Mononuclear cell (primary cell): Measurements from ENCODE around the gene C9orf85. TPM values are rescaled to one million over a fixed set of nuclear protein-coding genes. Genes with fewer than 3 reads are reported as not detected.

Experiments used
- H3K27me3 ChIP-seq: 2 replicates; pipeline ENCODE4 v1.6.0; 2011; ENCODE audit warnings: low read length, control low read depth; ENCODE audit not compliant: insufficient read depth
- H3K4me1 ChIP-seq: 2 replicates; pipeline ENCODE4 v1.5.1; 2011; ENCODE audit warnings: mild to moderate bottlenecking, low read length, control low read depth; ENCODE audit not compliant: insufficient read depth
- H3K4me3 ChIP-seq: 2 replicates; pipeline ENCODE4 v1.5.1; 2011; ENCODE audit warnings: mild to moderate bottlenecking, low read length, moderate library complexity
- H3K9me3 ChIP-seq: 2 replicates; pipeline ENCODE4 v1.5.1; 2011; ENCODE audit warnings: low read depth, mild to moderate bottlenecking, control low read depth, low read length
- total RNA-seq: library from RNA; depleted of rRNA; stranded (reverse); fragments of >200 nt; gene quantifications from one replicate; pipeline ENCODE4 v1.2.3, GENCODE V29; 2012

The C9orf85 gene, protein sequence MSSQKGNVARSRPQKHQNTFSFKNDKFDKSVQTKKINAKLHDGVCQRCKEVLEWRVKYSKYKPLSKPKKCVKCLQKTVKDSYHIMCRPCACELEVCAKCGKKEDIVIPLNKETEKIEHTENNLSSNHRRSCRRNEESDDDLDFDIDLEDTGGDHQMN
- 7.0 TPM for total RNA-seq

GRCh38 chr9:71911061-71911907 lies at the start of gene C9orf85, which contains the start of gene ABHD17B:
Gene C9orf85 (plus strand): TSS chr9:71911639. CDS start chr9:71911735, 96 bp downstream.
Gene ABHD17B (minus strand): TSS chr9:71911193. CDS start chr9:71875080, 36,113 bp downstream.
- no peaks in the 10 kb centered on the region for H3K9me3 ChIP-seq
- H3K27me3 ChIP-seq: no peaks in the 10 kb centered on the region
- peak within 1 kb of the TSS; percentile 60 for H3K4me3 ChIP-seq
- peaks cover 34% of the 10 kb centered on the region for H3K4me1 ChIP-seq

DNA sequence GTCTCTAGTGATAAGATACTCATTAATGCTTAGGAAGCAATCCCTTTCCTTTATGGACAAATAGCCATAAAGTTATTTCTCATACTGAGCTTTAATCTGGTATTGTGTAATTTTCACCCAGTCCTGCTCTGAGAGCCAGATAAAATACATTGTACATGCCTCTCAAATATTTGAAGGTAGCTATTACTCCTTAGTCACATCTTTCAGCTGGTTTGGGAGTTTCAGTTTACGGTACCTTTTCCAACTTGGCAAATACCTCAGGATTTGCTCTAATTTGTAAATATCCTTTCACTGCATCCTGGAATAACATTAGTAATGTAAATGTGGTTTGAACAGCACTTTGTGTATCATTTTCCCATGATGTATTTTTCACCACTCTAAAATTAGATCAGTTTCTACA lies 47.8 kb upstream of the C9orf85 start:
- Histone ChIP-seq H3K9me3 (peaks cover 20% of the 10 kb centered on the region), H3K4me3 (no peak overlapping the region), H3K27me3 (no peaks in the 10 kb centered on the region), H3K4me1 (no peaks in the 10 kb centered on the region)

GRCh38 chr9:71875345-71875744 lies 36.1 kb upstream of the C9orf85 start:
- no peak overlapping the region for H3K4me3 ChIP-seq
- H3K27me3 ChIP-seq: no peaks in the 10 kb centered on the region
- H3K4me1 ChIP-seq: no peaks in the 10 kb centered on the region
- H3K9me3 ChIP-seq: peaks cover 25% of the 10 kb centered on the region

DNA sequence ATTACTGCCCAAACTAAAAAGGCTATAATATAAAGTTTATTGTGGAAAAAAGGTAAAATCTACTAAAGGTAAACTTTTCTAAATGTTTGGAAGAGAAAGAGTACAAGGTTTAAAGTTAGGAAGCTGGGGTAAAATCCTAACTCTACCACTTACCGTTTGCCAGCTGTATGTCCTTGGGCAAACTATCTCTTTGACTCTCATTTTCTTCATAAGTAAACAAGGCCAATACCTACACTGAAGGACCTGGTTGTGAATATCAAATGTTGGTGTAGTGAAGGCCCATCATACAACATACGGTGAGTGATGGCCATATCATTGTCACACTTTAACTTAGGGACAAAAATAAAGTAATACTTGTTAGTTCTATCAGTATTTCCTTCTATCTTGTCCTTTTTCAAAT lies 35.3 kb upstream of the C9orf85 start:
- no peak overlapping the region for H3K4me3 ChIP-seq
- no peaks in the 10 kb centered on the region for H3K27me3 ChIP-seq
- no peaks in the 10 kb centered on the region for H3K4me1 ChIP-seq
- peaks cover 32% of the 10 kb centered on the region for H3K9me3 ChIP-seq

- Histone ChIP-seq H3K9me3 (peaks cover 38% of the 10 kb centered on the region), H3K27me3 (no peaks in the 10 kb centered on the region), H3K4me3 (no peak overlapping the region), H3K4me1 (no peaks in the 10 kb centered on the region)
Measured at GRCh38 chr9:71876829-71877228, 34.6 kb upstream of the C9orf85 start.

DNA sequence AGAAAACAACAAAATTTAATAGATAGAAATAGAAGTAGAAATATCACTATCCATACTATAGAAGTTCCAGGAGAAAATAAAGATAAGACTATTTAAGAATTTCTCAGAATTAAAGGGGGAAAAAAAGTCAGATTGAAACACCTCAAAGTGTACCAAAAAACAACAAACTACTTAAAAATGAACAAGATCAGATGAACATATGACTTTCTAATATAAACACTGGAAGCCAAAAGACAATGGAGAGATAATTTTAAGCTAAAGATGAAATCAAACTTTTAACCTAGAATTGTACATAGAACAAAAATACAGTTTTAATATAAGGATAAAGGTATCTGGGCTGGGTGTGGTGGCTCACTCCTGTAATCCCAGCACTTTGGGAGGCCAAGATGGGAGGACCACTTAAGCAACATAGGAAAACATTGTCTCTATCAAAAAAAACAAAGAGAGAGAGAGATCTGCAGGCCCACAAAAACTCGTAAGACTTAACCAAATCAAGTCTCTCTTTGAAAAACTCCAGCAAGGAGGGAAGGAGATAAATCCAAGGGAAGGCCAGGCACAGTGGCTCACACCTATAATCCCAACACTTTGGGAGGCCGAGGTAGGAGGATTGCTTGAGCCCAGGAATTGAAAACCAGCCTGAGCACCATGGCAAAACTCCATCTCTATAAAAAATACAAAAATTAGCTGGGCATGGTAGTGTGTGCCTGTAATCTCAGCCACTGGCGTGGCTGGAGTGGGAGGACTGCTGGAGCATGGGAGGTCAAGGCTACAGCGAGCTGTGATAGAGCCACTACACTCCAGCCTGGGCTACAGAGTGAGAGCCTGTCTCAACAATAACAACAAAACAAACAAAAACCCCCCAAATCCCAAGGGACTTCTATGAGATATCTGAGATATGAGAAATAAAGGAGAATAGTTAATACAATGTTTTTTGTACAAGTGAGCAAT lies 32.8 kb upstream of the C9orf85 start:
- Histone ChIP-seq H3K27me3 (no peaks in the 10 kb centered on the region), H3K4me1 (no peaks in the 10 kb centered on the region), H3K4me3 (no peak overlapping the region)

DNA sequence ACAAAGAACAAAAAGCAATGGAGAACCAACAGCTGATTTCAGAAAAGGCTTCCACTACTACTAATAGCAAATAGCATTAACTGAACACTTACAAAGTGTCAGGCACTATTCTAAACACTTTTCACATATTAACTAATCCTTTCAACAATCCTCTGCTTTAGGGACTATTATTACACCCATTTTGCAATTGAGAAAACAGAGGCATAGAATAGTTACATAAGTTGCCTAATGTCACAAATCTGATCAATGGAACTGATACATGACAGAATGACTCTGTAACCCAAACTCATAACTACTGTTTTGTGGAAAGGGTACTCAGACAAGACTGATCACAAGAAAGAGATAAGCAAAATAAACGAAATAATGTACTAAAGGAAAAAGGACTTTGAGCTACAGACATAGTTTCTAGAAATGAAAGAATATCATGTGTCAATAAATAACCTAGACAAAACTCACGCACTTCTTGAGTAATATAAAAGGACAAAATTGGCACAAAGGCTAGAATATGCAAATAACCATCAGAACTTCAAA lies 31.7 kb upstream of the C9orf85 start:
- peaks cover 51% of the 10 kb centered on the region for H3K9me3 ChIP-seq
- H3K4me1 ChIP-seq: no peaks in the 10 kb centered on the region
- no peak overlapping the region for H3K4me3 ChIP-seq
- H3K27me3 ChIP-seq: no peaks in the 10 kb centered on the region

More for the DNA sequence above, 32.8 kb upstream of the C9orf85 start:
- peaks cover 42% of the 10 kb centered on the region for H3K9me3 ChIP-seq

GRCh38 chr9:71884005-71884404 lies 27.4 kb upstream of the C9orf85 start:
- Histone ChIP-seq H3K9me3 (peaks cover 39% of the 10 kb centered on the region), H3K4me1 (peaks cover 16% of the 10 kb centered on the region), H3K27me3 (no peaks in the 10 kb centered on the region), H3K4me3 (no peak overlapping the region)

DNA sequence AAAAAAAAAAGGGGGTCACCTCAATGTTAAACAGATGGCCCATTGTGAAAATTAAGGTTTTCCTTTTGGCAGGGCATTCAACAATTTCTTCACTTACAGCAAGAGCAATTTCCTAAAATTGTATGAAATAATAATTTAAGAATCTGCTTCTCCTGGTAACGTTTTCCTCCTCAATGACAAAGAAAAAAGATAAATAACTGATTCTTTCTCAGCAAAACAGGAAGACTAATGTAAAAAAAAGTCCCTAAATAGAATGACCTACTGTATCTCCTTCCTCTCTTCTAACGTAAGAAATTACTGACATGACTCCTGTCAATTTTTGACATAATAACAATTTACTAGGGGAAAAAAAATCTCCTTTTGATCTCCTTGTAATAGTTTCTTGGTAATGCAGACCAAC lies 26.0 kb upstream of the C9orf85 start:
- Histone ChIP-seq H3K9me3 (peaks cover 25% of the 10 kb centered on the region), H3K4me3 (no peak overlapping the region), H3K27me3 (no peaks in the 10 kb centered on the region), H3K4me1 (peaks cover 17% of the 10 kb centered on the region)

GRCh38 chr9:71886015-71886414 lies 25.4 kb upstream of the C9orf85 start:
- Histone ChIP-seq H3K4me3 (no peak overlapping the region), H3K4me1 (peaks cover 17% of the 10 kb centered on the region), H3K9me3 (peaks cover 19% of the 10 kb centered on the region), H3K27me3 (no peaks in the 10 kb centered on the region)

GRCh38 chr9:71886541-71886940 lies 24.9 kb upstream of the C9orf85 start:
- Histone ChIP-seq H3K4me3 (no peak overlapping the region), H3K4me1 (peaks cover 20% of the 10 kb centered on the region), H3K27me3 (no peaks in the 10 kb centered on the region), H3K9me3 (peaks cover 15% of the 10 kb centered on the region)

- H3K27me3 ChIP-seq: no peaks in the 10 kb centered on the region
- H3K9me3 ChIP-seq: peaks cover 10% of the 10 kb centered on the region
- peaks cover 20% of the 10 kb centered on the region for H3K4me1 ChIP-seq
- H3K4me3 ChIP-seq: no peak overlapping the region
Measured at GRCh38 chr9:71887362-71887761, 24.1 kb upstream of the C9orf85 start.

DNA sequence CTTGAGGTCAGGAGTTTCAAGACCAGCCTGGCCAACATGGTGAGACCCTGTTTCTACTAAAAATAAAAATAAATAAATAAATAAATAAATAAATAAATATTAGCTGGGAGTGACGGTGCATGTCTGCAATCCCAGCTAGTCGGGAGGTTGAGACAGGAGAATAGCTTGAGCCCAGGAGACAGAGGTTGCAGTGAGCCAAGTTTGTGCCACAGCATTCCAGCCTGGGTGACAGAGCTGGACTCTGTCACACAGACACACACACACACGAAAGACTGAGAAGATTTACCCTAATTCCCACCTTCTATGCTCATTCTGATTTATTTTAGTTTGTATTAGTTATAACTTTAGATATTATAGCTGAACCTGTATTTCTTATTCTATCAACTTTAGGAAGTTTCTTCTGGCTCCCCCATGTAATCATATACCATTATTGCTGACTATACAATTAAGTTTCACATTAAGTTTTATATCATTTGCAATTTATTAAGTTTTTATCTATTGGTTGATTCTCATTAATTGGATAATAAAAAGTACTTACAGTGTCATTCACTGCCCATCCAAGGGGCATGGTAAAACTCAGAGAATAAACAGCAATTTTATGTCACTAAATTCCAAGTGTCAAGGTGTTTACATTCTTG lies 21.3 kb upstream of the C9orf85 start:
- Histone ChIP-seq H3K27me3 (no peaks in the 10 kb centered on the region), H3K4me3 (no peak overlapping the region), H3K4me1 (peaks cover 30% of the 10 kb centered on the region), H3K9me3 (no peaks in the 10 kb centered on the region)

DNA sequence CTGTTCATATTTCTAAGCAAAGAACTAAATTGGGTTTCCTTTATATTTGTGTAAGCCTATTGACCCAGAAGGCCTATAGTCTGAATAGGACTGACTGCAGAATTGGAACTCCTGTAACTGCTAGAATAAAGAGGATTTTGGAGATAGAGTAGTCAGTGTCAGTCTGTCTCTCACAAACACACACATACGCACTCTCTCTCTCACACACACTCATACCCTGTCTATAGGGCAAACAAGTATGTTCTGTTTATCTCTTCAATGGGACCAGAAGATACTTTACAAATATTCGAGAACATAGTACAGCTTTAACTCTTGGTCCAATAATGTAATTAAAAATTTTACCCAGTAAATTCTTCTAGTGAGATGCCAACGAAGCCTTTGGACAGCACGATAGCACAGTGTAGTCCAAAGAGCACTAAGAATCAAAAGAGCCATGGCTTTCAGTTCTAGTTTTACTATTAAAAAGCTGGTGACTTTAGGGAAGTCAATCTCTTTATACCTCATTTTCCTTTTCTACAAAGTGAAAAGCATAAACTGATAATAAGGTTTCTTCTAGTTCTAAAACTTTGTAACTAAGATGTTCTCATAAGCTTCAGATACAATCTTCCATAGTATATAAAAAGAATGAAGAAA lies 19.8 kb upstream of the C9orf85 start:
- Histone ChIP-seq H3K4me3 (no peak overlapping the region), H3K4me1 (peaks cover 34% of the 10 kb centered on the region), H3K27me3 (no peaks in the 10 kb centered on the region), H3K9me3 (no peaks in the 10 kb centered on the region)
